ENCODE results near the gene PANK3. TPM values are rescaled to one million over a fixed set of nuclear protein-coding genes. Genes with fewer than 3 reads are reported as not detected.

The PANK3 gene
- total RNA-seq, 1 experiment from 2014 or later = 79.7 TPM

DNA sequence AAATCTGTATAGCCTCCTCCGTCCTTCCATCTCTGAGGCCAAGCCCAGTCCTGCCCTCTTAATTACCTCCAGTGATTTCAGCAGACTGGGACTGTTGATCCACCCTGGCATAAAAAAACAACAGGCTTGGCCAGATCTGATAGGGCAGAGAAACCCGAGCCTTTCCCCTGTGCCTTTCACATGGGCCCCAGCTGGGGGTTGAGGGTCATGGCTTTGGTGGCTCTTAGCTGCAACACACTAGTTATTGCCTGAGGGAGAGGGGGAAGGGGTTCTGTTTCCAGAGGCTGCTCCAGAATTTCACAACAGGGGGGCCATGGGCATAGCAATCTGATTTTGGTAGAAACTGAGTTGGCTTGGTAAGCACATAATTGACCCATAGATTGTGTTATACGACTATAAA is 21.2 kb upstream of the PANK3 start:
- intact Hi-C loops (cut with micrococcal nuclease; ENCODE audit: unreplicated experiment) (no loop called here), in situ Hi-C loops (cut with HindIII; ENCODE audit: low pct_unique_long_range_greater_than_20kb, low sequenced_read_pairs) (no loop called here)
- DNase-seq (ENCODE audit: low read depth, low spot score) = no peak
- CTCF ChIA-PET = no interaction called here
- no peaks in the 10 kb centered on the region for H3K27me3 ChIP-seq (ENCODE audit: control insufficient read depth, insufficient read depth, low read length)
- no peaks in the 10 kb centered on the region; the same call in 1 of the 2 replicates for H3K4me1 ChIP-seq (ENCODE audit: control insufficient read depth, insufficient read depth, low read length)
- no TSS peak for BruUV-seq (replicated peaks)
- no peak; the same call in 1 of the 2 replicates for ATAC-seq
- TF ChIP-seq SIN3A (IDR thresholded peaks at IDR 0.05; ENCODE audit: borderline replicate concordance, insufficient read depth, low read depth, low read length) = no peak
- TF ChIP-seq TCF7L2 (IDR thresholded peaks at IDR 0.05; ENCODE audit: low read depth, low read length) = no peak
- no peak for TF ChIP-seq CTCF (IDR thresholded peaks at IDR 0.05)
- no peak for TF ChIP-seq POLR2AphosphoS5 (IDR thresholded peaks at IDR 0.05; ENCODE audit: low read depth, low read length)
- TF ChIP-seq REST (IDR thresholded peaks at IDR 0.05; ENCODE audit: insufficient read depth in 1 of 2, low read depth in 2 of 2, low read length in 1 of 2) = no peak
- no peaks in the 10 kb centered on the region for H3K36me3 ChIP-seq (ENCODE audit: control insufficient read depth, insufficient read depth, low read length)
- no peaks in the 10 kb centered on the region for H3K9me3 ChIP-seq (ENCODE audit: control insufficient read depth, insufficient read depth, low read depth, low read length)
- no peak overlapping the region for H3K4me3 ChIP-seq (ENCODE audit: low read depth in 2 of 2, low read length in 2 of 2)
- no peak overlapping the region for H3K27ac ChIP-seq (ENCODE audit: low read length)
- POLR2A ChIA-PET = no interaction called here

GRCh38 chr5:168599826-168600225 is 20.7 kb upstream of the PANK3 start:
- TF ChIP-seq TCF7L2 (IDR thresholded peaks at IDR 0.05; ENCODE audit: low read depth, low read length) (no peak), REST (IDR thresholded peaks at IDR 0.05; ENCODE audit: insufficient read depth in 1 of 2, low read depth in 2 of 2, low read length in 1 of 2) (no peak), CTCF (IDR thresholded peaks at IDR 0.05) (no peak), SIN3A (IDR thresholded peaks at IDR 0.05; ENCODE audit: borderline replicate concordance, insufficient read depth, low read depth, low read length) (no peak), POLR2AphosphoS5 (IDR thresholded peaks at IDR 0.05; ENCODE audit: low read depth, low read length) (no peak)
- DNase-seq (ENCODE audit: low read depth, low spot score) = no peak
- Histone ChIP-seq H3K9me3 (ENCODE audit: control insufficient read depth, insufficient read depth, low read depth, low read length) (no peaks in the 10 kb centered on the region), H3K27me3 (ENCODE audit: control insufficient read depth, insufficient read depth, low read length) (no peaks in the 10 kb centered on the region), H3K36me3 (ENCODE audit: control insufficient read depth, insufficient read depth, low read length) (no peaks in the 10 kb centered on the region), H3K4me3 (ENCODE audit: low read depth in 2 of 2, low read length in 2 of 2) (no peak overlapping the region), H3K27ac (ENCODE audit: low read length) (no peak overlapping the region), H3K4me1 (ENCODE audit: control insufficient read depth, insufficient read depth, low read length) (no peaks in the 10 kb centered on the region; the same call in 1 of the 2 replicates)
- in situ Hi-C loops (cut with HindIII; ENCODE audit: low pct_unique_long_range_greater_than_20kb, low sequenced_read_pairs) = no loop called here
- POLR2A ChIA-PET = no interaction called here
- ATAC-seq = no peak
- BruUV-seq (replicated peaks) = no TSS peak
- intact Hi-C loops (cut with micrococcal nuclease; ENCODE audit: unreplicated experiment) = no loop called here
- CTCF ChIA-PET = no interaction called here
